AG04450 (cell line): ENCODE measurements around the gene PACRG. TPM values are rescaled to one million over a fixed set of nuclear protein-coding genes. Genes with fewer than 3 reads are reported as not detected.

Source experiments
- CTCF ChIA-PET: fragments of 300-600, 350-600 bp; formaldehyde crosslinking; extraction: SDS; loops from one replicate; lab custom pipeline; 2022; ENCODE audit warnings: antibody characterized with exemption, inconsistent platforms; lab: Charles Lee
- POLR2A ChIA-PET: fragments of 350-600 bp; formaldehyde crosslinking; extraction: SDS; loops from one replicate; lab custom pipeline; 2021; ENCODE audit warnings: antibody characterized with exemption, inconsistent platforms; lab: Yijun Ruan, JAX
- DNase-seq: peaks from one replicate; pipeline ENCODE4 v3.0.0-alpha.2; 2011; ENCODE audit warnings: low read depth, low spot score
- H3K27ac ChIP-seq: one replicate; pipeline ENCODE4 v1.5.1; 2012; ENCODE audit warnings: low read depth, low read length, control low read depth
- H3K27me3 ChIP-seq: one replicate; pipeline ENCODE4 v1.6.0; 2012; ENCODE audit warnings: low read length; ENCODE audit not compliant: control insufficient read depth, insufficient read depth
- H3K4me3 ChIP-seq: 2 replicates; pipeline ENCODE4 v1.5.1; 2011; ENCODE audit warnings: mild to moderate bottlenecking, low read depth, low read length, control low read depth
- H3K9me3 ChIP-seq: 2 replicates; pipeline ENCODE4 v1.5.1; 2012; ENCODE audit warnings: low read length; ENCODE audit not compliant: control insufficient read depth, insufficient read depth
- polyA plus RNA-seq: library from polyadenylated mRNA; depleted of rRNA; stranded (reverse); fragments of >200 nt; gene quantifications from 2 replicates; pipeline ENCODE4 v1.2.3, GENCODE V29; 2011
- TF ChIP-seq, protein P1 (sequence below): IDR thresholded peaks from 2 replicates; pipeline ENCODE4 v1.5.1; 2011; ENCODE audit warnings: low read depth, low read length, control low read depth, inconsistent platforms

The PACRG gene
- polyA plus RNA-seq, 1 experiment: not detected

DNA sequence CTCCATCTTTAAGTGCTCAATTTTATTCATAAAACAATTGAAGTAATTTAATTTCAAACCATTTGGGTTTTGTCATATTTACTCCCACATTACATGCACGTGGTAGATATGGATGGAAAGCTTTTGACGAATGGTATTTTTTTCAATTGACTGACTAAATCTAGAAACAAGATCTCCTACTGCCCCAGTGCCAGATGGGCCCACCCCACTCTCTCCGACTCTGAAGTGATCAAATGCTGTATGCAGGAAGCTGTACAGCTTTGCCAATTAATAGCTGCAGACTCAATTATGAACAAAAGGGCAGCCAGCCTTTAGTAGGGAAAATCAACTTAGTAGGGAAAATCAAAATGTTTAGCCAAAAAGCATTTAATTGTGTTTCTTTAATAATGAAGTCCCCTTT, 46.2 kb downstream of the PACRG start:
- no peak overlapping the region for H3K27ac ChIP-seq
- no peak for DNase-seq
- peaks cover 8% of the 10 kb centered on the region for H3K9me3 ChIP-seq
- TF ChIP-seq, protein P1, sequence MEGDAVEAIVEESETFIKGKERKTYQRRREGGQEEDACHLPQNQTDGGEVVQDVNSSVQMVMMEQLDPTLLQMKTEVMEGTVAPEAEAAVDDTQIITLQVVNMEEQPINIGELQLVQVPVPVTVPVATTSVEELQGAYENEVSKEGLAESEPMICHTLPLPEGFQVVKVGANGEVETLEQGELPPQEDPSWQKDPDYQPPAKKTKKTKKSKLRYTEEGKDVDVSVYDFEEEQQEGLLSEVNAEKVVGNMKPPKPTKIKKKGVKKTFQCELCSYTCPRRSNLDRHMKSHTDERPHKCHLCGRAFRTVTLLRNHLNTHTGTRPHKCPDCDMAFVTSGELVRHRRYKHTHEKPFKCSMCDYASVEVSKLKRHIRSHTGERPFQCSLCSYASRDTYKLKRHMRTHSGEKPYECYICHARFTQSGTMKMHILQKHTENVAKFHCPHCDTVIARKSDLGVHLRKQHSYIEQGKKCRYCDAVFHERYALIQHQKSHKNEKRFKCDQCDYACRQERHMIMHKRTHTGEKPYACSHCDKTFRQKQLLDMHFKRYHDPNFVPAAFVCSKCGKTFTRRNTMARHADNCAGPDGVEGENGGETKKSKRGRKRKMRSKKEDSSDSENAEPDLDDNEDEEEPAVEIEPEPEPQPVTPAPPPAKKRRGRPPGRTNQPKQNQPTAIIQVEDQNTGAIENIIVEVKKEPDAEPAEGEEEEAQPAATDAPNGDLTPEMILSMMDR: no peak
- ChIA-PET POLR2A (no interaction called here), CTCF (no interaction called here)
- no peaks in the 10 kb centered on the region for H3K27me3 ChIP-seq
- H3K4me3 ChIP-seq: no peak overlapping the region

DNA sequence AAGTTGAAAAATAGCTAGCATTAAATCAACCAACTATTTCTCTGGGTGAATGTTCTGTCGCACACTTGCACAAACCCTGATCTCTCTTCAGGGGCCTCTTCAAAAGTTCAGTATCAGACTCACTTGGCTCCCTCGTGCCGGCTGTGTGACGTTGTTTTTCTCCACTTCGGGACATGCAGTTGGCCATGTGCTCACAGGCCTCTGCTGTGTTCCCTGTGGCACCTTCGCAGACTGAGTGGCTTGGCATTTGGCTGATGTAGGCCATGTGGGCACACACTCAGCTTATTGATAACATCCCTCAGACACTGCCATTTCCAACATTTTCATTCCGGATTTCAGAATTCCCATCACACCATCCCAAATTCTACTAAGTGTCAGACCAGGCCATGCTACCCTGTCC, 49.3 kb downstream of the PACRG start:
- Histone ChIP-seq H3K9me3 (peaks cover 8% of the 10 kb centered on the region), H3K27ac (no peak overlapping the region), H3K4me3 (no peak overlapping the region), H3K27me3 (no peaks in the 10 kb centered on the region)
- DNase-seq: no peak
- ChIA-PET POLR2A (no interaction called here), CTCF (no interaction called here)
- TF ChIP-seq, protein P1: no peak

DNA sequence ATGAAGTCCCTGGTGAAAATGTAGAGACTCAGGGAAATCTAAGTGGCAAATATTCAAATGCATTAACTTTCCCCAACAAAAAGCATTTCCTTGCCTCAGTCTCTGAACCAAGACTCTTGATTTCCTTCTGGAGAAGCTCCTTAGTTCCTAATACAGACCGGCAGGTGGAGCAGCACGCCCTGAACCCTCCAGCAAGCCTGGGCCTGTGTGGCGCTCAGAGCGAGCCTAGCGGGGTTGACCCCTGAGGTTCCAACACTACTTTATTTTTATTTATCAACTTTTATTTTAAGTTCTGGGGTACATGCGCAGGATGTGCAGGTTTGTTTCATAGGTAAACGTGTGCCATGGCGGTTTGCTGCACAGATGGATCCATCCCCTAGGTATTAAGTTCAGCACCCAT, 50.8 kb downstream of the PACRG start:
- TF ChIP-seq, protein P1: no peak
- peaks cover 8% of the 10 kb centered on the region for H3K9me3 ChIP-seq
- H3K27me3 ChIP-seq: no peaks in the 10 kb centered on the region
- no peak overlapping the region for H3K27ac ChIP-seq
- H3K4me3 ChIP-seq: no peak overlapping the region
- DNase-seq: no peak
- ChIA-PET POLR2A (no interaction called here), CTCF (no interaction called here)

DNA sequence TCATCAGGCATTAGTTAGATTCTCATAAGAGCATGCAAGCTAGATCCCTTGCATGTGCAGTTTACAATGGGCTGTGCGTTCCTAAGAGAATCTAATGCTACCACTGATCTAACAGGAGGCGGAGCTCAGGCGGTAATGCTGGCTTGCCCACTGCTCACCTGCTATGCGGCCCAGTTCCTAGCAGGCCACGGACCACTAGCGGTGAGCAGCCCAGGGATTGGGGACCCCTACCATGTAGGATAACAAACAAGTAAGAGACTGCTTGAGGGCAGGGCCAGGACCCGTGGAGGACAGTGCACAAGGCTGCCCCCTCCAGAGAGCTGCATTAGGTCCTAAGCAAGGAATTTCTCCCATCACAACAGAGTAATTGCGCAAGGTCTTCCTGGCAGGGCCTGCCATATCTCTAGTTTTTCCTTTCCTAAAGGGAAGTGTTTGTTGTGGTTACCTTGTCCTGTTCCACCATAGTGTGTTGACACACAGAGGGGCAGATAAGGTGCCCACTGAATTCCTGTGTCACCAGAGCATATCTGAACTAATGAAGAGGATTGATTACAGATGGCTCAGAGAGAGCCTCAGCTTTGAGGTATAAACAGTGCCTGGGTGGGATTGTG, 58.0 kb downstream of the PACRG start:
- POLR2A ChIA-PET: no interaction called here
- Histone ChIP-seq H3K9me3 (peaks cover 3% of the 10 kb centered on the region; the same call in 1 of the 2 replicates), H3K27me3 (no peaks in the 10 kb centered on the region), H3K27ac (no peak overlapping the region), H3K4me3 (no peak overlapping the region)
- no peak for DNase-seq
- CTCF ChIA-PET: no interaction called here
- TF ChIP-seq, protein P1: no peak

DNA sequence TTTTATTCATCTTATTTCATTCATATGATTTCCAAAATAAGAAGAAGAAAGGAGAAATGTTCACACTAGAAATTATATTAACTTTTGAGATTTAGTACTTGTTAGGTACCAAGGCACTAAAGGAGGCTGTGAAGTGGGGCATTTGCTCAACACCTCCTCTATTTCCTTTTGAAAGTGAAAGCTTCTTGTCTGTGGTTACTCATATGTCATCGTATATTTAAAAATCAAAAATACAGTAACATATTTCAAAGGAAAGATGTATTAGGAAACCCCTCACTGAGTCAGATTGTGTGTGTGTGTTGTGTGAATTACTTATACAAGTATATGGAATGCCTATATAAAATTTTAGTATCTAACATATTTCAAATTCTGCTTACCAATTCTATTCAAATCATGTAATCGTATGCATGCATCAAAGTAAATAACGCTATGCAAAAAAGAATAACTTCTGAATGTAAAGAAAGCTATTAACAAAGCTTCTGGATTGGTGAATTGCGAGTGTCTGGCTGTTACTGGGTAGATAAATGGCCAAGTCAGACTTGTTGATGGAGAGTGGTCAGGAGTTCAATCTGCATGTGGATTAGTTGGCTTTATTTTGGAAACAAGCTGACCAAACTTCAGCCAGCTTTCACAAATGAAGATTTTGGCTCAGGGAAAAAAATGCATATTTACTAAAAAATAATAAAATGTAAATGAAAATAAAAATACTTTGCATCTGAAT, 70.9 kb downstream of the PACRG start:
- Histone ChIP-seq H3K27ac (no peak overlapping the region), H3K4me3 (no peak overlapping the region), H3K9me3 (0 out of 2 replicates have a peak, but pooled peaks cover 3% of the 10 kb centered on the region), H3K27me3 (no peaks in the 10 kb centered on the region)
- no peak for DNase-seq
- TF ChIP-seq, protein P1: no peak
- POLR2A ChIA-PET: no interaction called here
- CTCF ChIA-PET: no interaction called here
